ENCODE results near the gene EAF2.

Gene EAF2

GRCh38 chr3:121834671-121835464 is at the start of gene EAF2, which contains the start of gene IQCB1:
Gene EAF2, plus strand, starts transcription at chr3:121835209. Its CDS starts 77 bp downstream, at chr3:121835286.
Gene IQCB1, minus strand, starts transcription at chr3:121835060. Its CDS starts 6,100 bp downstream, at chr3:121828960.
- no peaks in the 10 kb centered on the region for H3K9me3 ChIP-seq (ENCODE audit: severe bottlenecking)
- no peaks in the 10 kb centered on the region for H3K27me3 ChIP-seq (ENCODE audit: insufficient read depth, low read depth, severe bottlenecking)
- peak within 1 kb of the TSS; percentile 80 for H3K27ac ChIP-seq
- DNase-seq, result peak; percentile 96
- TF ChIP-seq, protein P1, sequence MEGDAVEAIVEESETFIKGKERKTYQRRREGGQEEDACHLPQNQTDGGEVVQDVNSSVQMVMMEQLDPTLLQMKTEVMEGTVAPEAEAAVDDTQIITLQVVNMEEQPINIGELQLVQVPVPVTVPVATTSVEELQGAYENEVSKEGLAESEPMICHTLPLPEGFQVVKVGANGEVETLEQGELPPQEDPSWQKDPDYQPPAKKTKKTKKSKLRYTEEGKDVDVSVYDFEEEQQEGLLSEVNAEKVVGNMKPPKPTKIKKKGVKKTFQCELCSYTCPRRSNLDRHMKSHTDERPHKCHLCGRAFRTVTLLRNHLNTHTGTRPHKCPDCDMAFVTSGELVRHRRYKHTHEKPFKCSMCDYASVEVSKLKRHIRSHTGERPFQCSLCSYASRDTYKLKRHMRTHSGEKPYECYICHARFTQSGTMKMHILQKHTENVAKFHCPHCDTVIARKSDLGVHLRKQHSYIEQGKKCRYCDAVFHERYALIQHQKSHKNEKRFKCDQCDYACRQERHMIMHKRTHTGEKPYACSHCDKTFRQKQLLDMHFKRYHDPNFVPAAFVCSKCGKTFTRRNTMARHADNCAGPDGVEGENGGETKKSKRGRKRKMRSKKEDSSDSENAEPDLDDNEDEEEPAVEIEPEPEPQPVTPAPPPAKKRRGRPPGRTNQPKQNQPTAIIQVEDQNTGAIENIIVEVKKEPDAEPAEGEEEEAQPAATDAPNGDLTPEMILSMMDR (IDR thresholded peaks at IDR 0.05; ENCODE audit: low read depth, low read length), result no peak
- peak within 1 kb of the TSS; percentile 99 for H3K4me3 ChIP-seq (ENCODE audit: low read depth, low read length)
- peaks cover 23% of the 10 kb centered on the region for H3K36me3 ChIP-seq

GRCh38 chr3:121786485-121786884 is 48.5 kb upstream of the EAF2 start:
- H3K27ac ChIP-seq, result no peak overlapping the region
- H3K4me3 ChIP-seq (ENCODE audit: low read depth, low read length), result no peak overlapping the region
- H3K27me3 ChIP-seq (ENCODE audit: insufficient read depth, low read depth, severe bottlenecking), result no peaks in the 10 kb centered on the region
- TF ChIP-seq, protein P1 (IDR thresholded peaks at IDR 0.05; ENCODE audit: low read depth, low read length), result no peak
- no peak for DNase-seq
- H3K9me3 ChIP-seq (ENCODE audit: severe bottlenecking), result no peaks in the 10 kb centered on the region
- H3K36me3 ChIP-seq, result peaks cover 63% of the 10 kb centered on the region

- H3K9me3 ChIP-seq (ENCODE audit: severe bottlenecking), result no peaks in the 10 kb centered on the region
- H3K27ac ChIP-seq, result no peak overlapping the region
- no peak for DNase-seq
- peaks cover 37% of the 10 kb centered on the region for H3K36me3 ChIP-seq
- no peaks in the 10 kb centered on the region for H3K27me3 ChIP-seq (ENCODE audit: insufficient read depth, low read depth, severe bottlenecking)
- no peak overlapping the region for H3K4me3 ChIP-seq (ENCODE audit: low read depth, low read length)
- TF ChIP-seq, protein P1 (IDR thresholded peaks at IDR 0.05; ENCODE audit: low read depth, low read length), result no peak
These were observed 41.9 kb upstream of the EAF2 start for GRCh38 chr3:121793078-121793477.

DNA sequence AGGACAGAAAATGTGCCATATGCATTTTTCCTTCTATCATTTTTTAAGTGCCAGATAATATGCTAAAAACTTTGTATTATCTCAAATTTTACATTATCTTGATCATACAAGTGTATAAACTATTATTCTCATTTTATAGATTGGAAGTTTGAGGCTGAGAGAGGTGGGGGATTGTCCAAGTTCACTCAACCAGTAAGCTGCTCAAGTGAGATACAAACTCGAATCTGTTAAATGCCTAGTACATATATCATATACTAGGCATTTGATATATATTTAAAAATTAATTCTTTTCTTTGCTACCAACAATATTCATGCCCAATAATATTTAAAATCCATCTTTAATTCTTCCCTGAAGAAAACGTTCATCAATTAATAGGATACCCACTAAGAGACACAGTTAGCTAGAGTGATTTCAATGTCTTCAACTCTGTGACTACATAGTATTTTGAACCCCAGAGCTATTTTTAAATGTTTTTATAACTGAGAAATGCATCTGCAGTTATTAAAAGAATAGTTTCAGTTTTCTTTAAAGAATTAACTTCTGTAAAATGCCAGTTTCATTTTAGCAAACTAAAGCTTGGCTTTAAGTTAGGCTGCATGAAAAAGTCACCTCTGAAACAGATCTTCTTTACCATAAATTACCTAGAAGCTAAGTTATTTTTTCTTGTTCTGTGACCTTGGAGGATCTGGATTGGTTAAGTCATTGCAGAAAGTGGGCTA is 40.6 kb upstream of the EAF2 start:
- H3K27ac ChIP-seq, result no peak overlapping the region
- no peaks in the 10 kb centered on the region for H3K27me3 ChIP-seq (ENCODE audit: insufficient read depth, low read depth, severe bottlenecking)
- no peaks in the 10 kb centered on the region for H3K9me3 ChIP-seq (ENCODE audit: severe bottlenecking)
- no peak overlapping the region for H3K4me3 ChIP-seq (ENCODE audit: low read depth, low read length)
- peaks cover 35% of the 10 kb centered on the region for H3K36me3 ChIP-seq
- TF ChIP-seq, protein P1 (IDR thresholded peaks at IDR 0.05; ENCODE audit: low read depth, low read length), result no peak
- DNase-seq, result no peak

GRCh38 chr3:121796970-121797369 is 38.0 kb upstream of the EAF2 start:
- DNase-seq, result no peak
- H3K36me3 ChIP-seq, result peaks cover 25% of the 10 kb centered on the region
- H3K27ac ChIP-seq, result no peak overlapping the region
- H3K4me3 ChIP-seq (ENCODE audit: low read depth, low read length), result no peak overlapping the region
- TF ChIP-seq, protein P1 (IDR thresholded peaks at IDR 0.05; ENCODE audit: low read depth, low read length), result no peak
- no peaks in the 10 kb centered on the region for H3K9me3 ChIP-seq (ENCODE audit: severe bottlenecking)
- no peaks in the 10 kb centered on the region for H3K27me3 ChIP-seq (ENCODE audit: insufficient read depth, low read depth, severe bottlenecking)

Measured in WERI-Rb-1 (cell line).